A673 (cell line): ENCODE measurements around the gene CCAR1.

Experiments used
- CTCF ChIP-seq: fragments of 300-800, 200-600 bp; sonication (generic); conservative IDR thresholded peaks from 2 replicates; pipeline ENCODE4 v1.5.1; 2017; ENCODE audit warnings: low read depth, mild to moderate bottlenecking, antibody characterized with exemption, low read length, moderate library complexity, mixed read lengths
- EZH2 ChIP-seq: fragments of 200-600 bp; sonication (generic); IDR thresholded peaks from 2 replicates; pipeline ENCODE4 v1.6.1; 2017; ENCODE audit warnings: borderline replicate concordance, low read depth, mild to moderate bottlenecking, mixed read lengths, antibody characterized with exemption, low read length; ENCODE audit not compliant: poor library complexity, severe bottlenecking

DNA sequence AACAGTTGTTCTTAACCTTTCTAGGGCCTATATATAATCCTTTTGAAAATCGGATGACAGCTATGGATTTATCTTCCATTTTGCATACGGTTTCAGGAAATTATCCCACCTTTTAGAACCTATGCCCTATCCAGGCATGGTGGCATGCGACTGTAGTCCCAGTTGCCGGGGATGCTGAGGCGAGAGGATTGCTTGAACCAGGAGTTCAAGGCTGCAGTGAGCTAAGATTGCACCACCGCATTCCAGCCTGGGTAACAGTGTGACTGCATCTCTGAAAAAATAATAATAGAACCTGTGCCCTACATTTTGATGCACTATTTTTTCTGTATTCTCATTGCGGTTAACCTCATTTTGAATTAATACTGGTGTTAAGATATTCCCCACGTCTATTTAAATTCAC is 11.6 kb downstream of the CCAR1 start:
- TF ChIP-seq CTCF (no peak), EZH2 (no peak)
